H1 (cell line): ENCODE results near the gene DNAJA3. TPM values are rescaled to one million over a fixed set of nuclear protein-coding genes. Genes with fewer than 3 reads are reported as not detected.

ENCODE experiments used
- CTCF ChIA-PET: fragments of 300-600 bp; sonication (Branson Sonifier 250); formaldehyde crosslinking; loops from one replicate; lab custom pipeline; 2021; ENCODE audit not compliant: partially characterized antibody; lab: Charles Lee
- POLR2A ChIA-PET: fragments of 300-600 bp; sonication (Branson Sonifier 250); formaldehyde crosslinking; loops from one replicate; lab custom pipeline; 2021; ENCODE audit warnings: inconsistent platforms; ENCODE audit not compliant: partially characterized antibody; lab: Charles Lee
- DNase-seq, 2 experiments: peaks; one replicate each; pipeline versions ENCODE4 v3.0.0 to v3.0.0-alpha.2; 2010 to 2022; ENCODE audit warnings: low spot score in 2 of 2, low read depth in 1 of 2, mixed read lengths in 1 of 2
- FAIRE-seq: peaks from 2 replicates; lab custom pipeline; 2011; peaks lifted over from hg19 to GRCh38; lab: Jason Lieb, UNC
- H2AFZ ChIP-seq: 2 replicates; pipeline ENCODE4 v1.8.1; 2012; ENCODE audit warnings: low read length, inconsistent platforms
- H2AK5ac ChIP-seq: 2 replicates; pipeline ENCODE4 v1.6.1; 2013; ENCODE audit warnings: low read depth, low read length
- H2BK120ac ChIP-seq: replicated peaks from 2 replicates; pipeline ENCODE3; 2013; ENCODE audit warnings: low read depth, low read length, inconsistent platforms
- H2BK12ac ChIP-seq: 2 replicates; pipeline ENCODE4 v1.6.1; 2013; ENCODE audit warnings: low read depth, low read length
- H2BK15ac ChIP-seq: 2 replicates; pipeline ENCODE4 v1.6.1; 2013; ENCODE audit warnings: low read length
- H2BK20ac ChIP-seq: 2 replicates; pipeline ENCODE4 v1.6.1; 2013; ENCODE audit warnings: low read length
- H2BK5ac ChIP-seq: 2 replicates; pipeline ENCODE4 v1.6.1; 2013; ENCODE audit warnings: low read depth, low read length
- H3K14ac ChIP-seq: 2 replicates; pipeline ENCODE4 v1.6.1; 2013; ENCODE audit warnings: inconsistent platforms; ENCODE audit not compliant: insufficient read length
- H3K18ac ChIP-seq: 2 replicates; pipeline ENCODE4 v1.6.1; 2013; ENCODE audit warnings: low read length; ENCODE audit errors: extremely low read depth
- H3K23ac ChIP-seq: 2 replicates; pipeline ENCODE4 v1.6.1; 2013; ENCODE audit warnings: inconsistent platforms; ENCODE audit not compliant: insufficient read length
- H3K23me2 ChIP-seq: 2 replicates; pipeline ENCODE4 v1.6.1; 2013; ENCODE audit warnings: low read depth, low read length
- H3K27ac ChIP-seq: 2 replicates; pipeline ENCODE4 v1.6.1; 2011; ENCODE audit warnings: low read depth, low read length, inconsistent platforms
- H3K27me3 ChIP-seq, 4 experiments: replicated peaks in 1 of 4; 1 replicate in 1 of 4; 2 replicates in 3 of 4; pipeline versions ENCODE4 v1.6.1 to v1.8.1; 2011 to 2013; ENCODE audit warnings: low read length in 3 of 4, mild to moderate bottlenecking in 3 of 4, inconsistent platforms in 2 of 4, mixed read lengths in 2 of 4, moderate library complexity in 1 of 4; ENCODE audit not compliant: control insufficient read depth in 3 of 4, insufficient read depth in 3 of 4; ENCODE audit errors: extremely low read depth in 1 of 4
- H3K36me3 ChIP-seq, 4 experiments: 2 replicates each; pipeline versions ENCODE4 v1.6.1 to v1.8.1; 2011 to 2013; ENCODE audit warnings: mild to moderate bottlenecking in 4 of 4, low read length in 3 of 4, moderate library complexity in 2 of 4, control low read depth in 1 of 4, inconsistent platforms in 1 of 4; ENCODE audit not compliant: insufficient read depth in 4 of 4, control insufficient read depth in 2 of 4
- H3K4ac ChIP-seq: replicated peaks from 2 replicates; pipeline ENCODE3; 2013; ENCODE audit warnings: low read length, low read depth, mixed read lengths, inconsistent platforms; ENCODE audit not compliant: insufficient read length
- H3K4me1 ChIP-seq, 4 experiments: replicated peaks in 1 of 4; 1 replicate in 1 of 4; 2 replicates in 3 of 4; pipeline versions ENCODE4 v1.6.1 to v1.8.1; 2011 to 2013; ENCODE audit warnings: low read length in 3 of 4, inconsistent platforms in 2 of 4, mixed read lengths in 1 of 4; ENCODE audit not compliant: insufficient read depth in 4 of 4, control insufficient read depth in 3 of 4
- H3K4me2 ChIP-seq, 2 experiments: 2 replicates each; pipeline versions ENCODE4 v1.6.1 to v1.8.1; 2011 to 2013; ENCODE audit warnings: low read depth in 2 of 2, low read length in 2 of 2, control low read depth in 1 of 2, inconsistent platforms in 1 of 2, mild to moderate bottlenecking in 1 of 2; ENCODE audit not compliant: insufficient read depth in 1 of 2
- H3K4me3 ChIP-seq, 4 experiments: fragments of 200-600, 300-600 bp in 1 of 4; sonication (generic), shearing (Covaris generic), sonication (Bioruptor Twin) in 1 of 4; 2 replicates each; pipeline versions ENCODE4 v1.5.1 to v1.8.1; 2011 to 2016; ENCODE audit warnings: low read length in 4 of 4, low read depth in 3 of 4, control low read depth in 2 of 4, inconsistent platforms in 2 of 4, mild to moderate bottlenecking in 2 of 4, mixed read lengths in 1 of 4, moderate library complexity in 1 of 4; ENCODE audit not compliant: insufficient read depth in 2 of 4; ENCODE audit errors: extremely low read depth in 1 of 4
- H3K56ac ChIP-seq: replicated peaks from 2 replicates; pipeline ENCODE3; 2013; ENCODE audit warnings: low read depth, mild to moderate bottlenecking, mixed read lengths, low read length, inconsistent platforms; ENCODE audit not compliant: insufficient read length
- H3K79me1 ChIP-seq: 2 replicates; pipeline ENCODE4 v1.6.1; 2013; ENCODE audit warnings: low read depth, low read length, control low read depth
- H3K79me2 ChIP-seq, 2 experiments: 2 replicates each; pipeline versions ENCODE4 v1.6.1 to v1.8.1; 2012 to 2013; ENCODE audit warnings: low read length in 2 of 2, mild to moderate bottlenecking in 2 of 2, inconsistent platforms in 1 of 2; ENCODE audit not compliant: insufficient read depth in 2 of 2, control insufficient read depth in 1 of 2
- H3K9ac ChIP-seq, 4 experiments: replicated peaks in 1 of 4; 1 replicate in 1 of 4; 2 replicates in 3 of 4; pipeline versions ENCODE4 v1.6.1 to v1.8.1; 2011 to 2013; ENCODE audit warnings: low read depth in 3 of 4, low read length in 3 of 4, control low read depth in 2 of 4, mild to moderate bottlenecking in 2 of 4, moderate library complexity in 2 of 4, inconsistent platforms in 1 of 4; ENCODE audit errors: extremely low read depth in 1 of 4
- H3K9me3 ChIP-seq, 2 experiments: 2 replicates each; pipeline versions ENCODE4 v1.6.1 to v1.8.1; 2012 to 2013; ENCODE audit warnings: mild to moderate bottlenecking in 2 of 2, moderate library complexity in 2 of 2, control low read depth in 1 of 2, inconsistent platforms in 1 of 2, low read depth in 1 of 2, low read length in 1 of 2, mixed read lengths in 1 of 2; ENCODE audit not compliant: insufficient read depth in 2 of 2
- H4K20me1 ChIP-seq, 2 experiments: replicated peaks in 1 of 2; 2 replicates each; pipeline versions ENCODE3 to v1.8.1; 2011 to 2013; ENCODE audit warnings: inconsistent platforms in 2 of 2, low read length in 2 of 2, mild to moderate bottlenecking in 1 of 2; ENCODE audit not compliant: insufficient read depth in 2 of 2, control insufficient read depth in 1 of 2
- H4K5ac ChIP-seq: 2 replicates; pipeline ENCODE4 v1.6.1; 2013; ENCODE audit warnings: low read length, low read depth, mixed read lengths, inconsistent platforms; ENCODE audit not compliant: insufficient read length
- H4K8ac ChIP-seq: 2 replicates; pipeline ENCODE4 v1.8.0; 2013; ENCODE audit warnings: mild to moderate bottlenecking, moderate library complexity, low read length, inconsistent platforms; ENCODE audit not compliant: insufficient read depth; ENCODE audit errors: extremely low read depth
- H4K91ac ChIP-seq: replicated peaks from 2 replicates; pipeline ENCODE3; 2013; ENCODE audit warnings: low read length, mixed read lengths, inconsistent platforms; ENCODE audit not compliant: insufficient read length
- FOSL1 ChIP-seq: IDR thresholded peaks from 2 replicates; pipeline ENCODE4 v1.6.1; 2011; ENCODE audit warnings: mild to moderate bottlenecking, low read depth, low read length, moderate library complexity; ENCODE audit not compliant: insufficient read depth
- POLR2AphosphoS5 ChIP-seq: IDR thresholded peaks from 2 replicates; pipeline ENCODE4 v1.6.1; 2011; ENCODE audit warnings: low read depth, low read length
- WGBS, 2 experiments: shearing (Covaris generic) in 1 of 2; methylation state at CpG; one replicate each; pipeline versions ENCODE4 v1.1.6 to v1.1.7; 2013 to 2015; ENCODE audit warnings: low lambda C conversion rate in 2 of 2, mixed read lengths in 2 of 2, inconsistent platforms in 1 of 2, low coverage in 1 of 2, missing lambda C conversion rate in 1 of 2; ENCODE audit not compliant: insufficient replicate concordance in 2 of 2, insufficient coverage in 1 of 2, insufficient read length in 1 of 2; ENCODE audit errors: extremely low coverage in 1 of 2, missing lambda C conversion rate in 1 of 2; 5-methylcytosine and 5-hydroxymethylcytosine counted together
- polyA plus RNA-seq, 7 experiments: library from polyadenylated mRNA; depleted of rRNA in 3 of 7; stranded (reverse) in 5 of 7; unstranded in 2 of 7; fragments of >200 nt in 5 of 7; fragments of 200-250 nt in 2 of 7; gene quantifications; 1 replicate in 5 of 7; 2 replicates in 1 of 7; 4 replicates in 1 of 7; pipeline versions ENCODE4 v1.2.1 to v1.2.3, GENCODE V29; 2011 to 2013; ENCODE audit warnings: missing spikeins in 2 of 7, mixed read lengths in 2 of 7
- total RNA-seq: library from RNA; stranded (reverse); fragmentation: NEBNext Ultra II Directional; extraction: Animal tissue kit (Norgen Biotek cat#: 25700); gene quantifications from 2 replicates; pipeline ENCODE4 v1.2.1, GENCODE V29; 2021

Gene DNAJA3
- total and polyA plus RNA-seq, 2 of the 8 experiments (the other 6 are each of a cell fraction or from before 2014, with no cell fraction given) = 37.3 to 59.1 TPM

GRCh38 chr16:4455951-4456350, 30.3 kb downstream of the DNAJA3 start:
- Histone ChIP-seq H3K23me2 (no peaks in the 10 kb centered on the region), H2AFZ (no peak overlapping the region), H2BK15ac (no peak overlapping the region), H3K27me3 (no peaks in the 10 kb centered on the region), H3K9ac (no peak overlapping the region; a peak in 1 of 7 replicates), H4K8ac (no peak overlapping the region), H3K18ac (no peak overlapping the region), H3K4me1 (no peaks in the 10 kb centered on the region), H4K20me1 (peaks cover 5 to 13% of the 10 kb centered on the region in 2 experiments), H3K79me1 (no peaks in the 10 kb centered on the region; the same call in 1 of the 2 replicates), H3K79me2 (no peaks in the 10 kb centered on the region), H2BK5ac (no peak overlapping the region), H3K23ac (no peak overlapping the region), H2BK120ac (no peak overlapping the region), H4K5ac (no peak overlapping the region), H3K27ac (no peak overlapping the region), H2BK12ac (no peak overlapping the region), H3K56ac (no peak overlapping the region), H3K36me3 (peaks cover 3 to 44% (median 19%) of the 10 kb centered on the region in 4 experiments; a peak in 7 of 8 replicates), H3K14ac (no peak overlapping the region), H4K91ac (no peak overlapping the region), H2BK20ac (no peak overlapping the region), H3K4me2 (no peak overlapping the region), H3K4me3 (no peak overlapping the region), H3K4ac (no peak overlapping the region), H3K9me3 (no peaks in the 10 kb centered on the region), H2AK5ac (no peak overlapping the region)
- ChIA-PET CTCF (interaction anchor here (1.0 kb wide), 1 partner anchor 22 kb away, joined by 3 read pairs; no protein-coding TSS in a partner anchor), POLR2A (interaction anchor here (0.9 to 21.6 kb wide), 5 partner anchors 11 to 53 kb away, joined by 3 to 257 read pairs (median 5); partner anchors contain the start of genes HMOX2 and NMRAL1)
- DNase-seq (no peak), FAIRE-seq (no peak)
- 84% methylated on average over 10 of the region's 10 CpGs; no CpG with 5 or more reads in 1 of the 2 experiments for WGBS, 2 experiments
- TF ChIP-seq FOSL1 (no peak), POLR2AphosphoS5 (peak; percentile 42; the same call in 1 of the 2 replicates)
